ENCODE data around the gene HLX.

Gene HLX

GRCh38 chr1:220896092-220896491 lies 16.8 kb downstream of the HLX start:
- DNase-seq = no peak

DNA sequence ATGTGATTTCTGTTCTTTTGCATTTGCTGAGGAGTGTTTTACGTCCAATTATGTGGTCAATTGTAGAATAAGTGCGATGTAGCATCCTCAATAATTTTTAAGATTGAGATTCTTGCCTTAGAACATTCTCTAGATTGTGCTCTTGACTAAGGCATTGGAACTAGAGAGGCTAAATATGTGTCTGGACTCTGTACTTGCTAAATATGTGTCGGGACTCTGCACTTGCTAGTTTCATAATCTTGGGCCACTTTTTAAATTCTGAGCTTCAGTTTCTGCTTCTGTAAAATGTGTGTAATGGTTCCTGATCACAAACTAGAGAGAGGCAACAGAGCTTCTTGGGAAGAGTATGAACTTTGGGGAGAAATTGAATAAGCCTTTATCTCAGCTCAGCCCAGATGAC lies 21.6 kb downstream of the HLX start:
- DNase-seq = no peak

- no peak for DNase-seq
Observed at GRCh38 chr1:220901881-220902280, 22.6 kb downstream of the HLX start.

DNA sequence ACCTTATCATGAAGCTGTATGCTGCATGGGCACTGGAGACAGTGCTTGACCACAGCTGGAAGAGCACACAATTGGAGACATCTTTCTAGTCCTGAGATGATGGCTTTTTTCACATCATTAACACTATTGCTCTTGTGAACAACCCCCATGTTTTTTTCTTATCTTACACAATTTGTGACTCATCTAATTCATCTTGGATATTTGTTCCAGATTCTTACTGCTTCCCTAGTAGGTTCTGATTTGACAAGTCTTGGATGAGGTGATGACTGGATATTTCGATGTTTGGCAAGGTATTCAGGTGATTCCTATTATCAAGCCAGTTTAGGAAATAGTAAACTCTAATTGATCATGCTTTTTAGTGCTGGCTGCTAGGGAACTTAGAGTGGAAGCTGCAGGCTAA lies 23.7 kb downstream of the HLX start:
- no peak for DNase-seq

DNA sequence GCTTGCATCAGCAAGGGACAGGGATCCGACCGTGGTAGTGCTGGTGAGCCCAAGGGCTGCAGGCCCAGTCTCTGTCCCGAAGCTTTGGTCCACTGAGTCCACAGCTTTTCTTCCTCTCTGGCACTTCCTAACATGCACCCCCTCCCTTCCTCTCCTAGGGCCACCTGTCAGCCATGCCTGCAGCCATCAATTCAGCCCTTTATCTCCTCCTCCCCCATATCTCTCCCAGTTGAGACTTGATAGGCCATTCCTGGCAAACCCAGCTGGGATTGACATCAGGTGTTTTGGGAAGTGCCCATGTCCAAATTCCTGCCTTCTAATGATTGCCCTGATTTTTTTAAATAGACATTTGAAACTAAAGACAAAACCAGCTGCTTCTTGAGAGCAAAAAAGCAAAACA lies 25.6 kb downstream of the HLX start:
- no peak for DNase-seq

DNA sequence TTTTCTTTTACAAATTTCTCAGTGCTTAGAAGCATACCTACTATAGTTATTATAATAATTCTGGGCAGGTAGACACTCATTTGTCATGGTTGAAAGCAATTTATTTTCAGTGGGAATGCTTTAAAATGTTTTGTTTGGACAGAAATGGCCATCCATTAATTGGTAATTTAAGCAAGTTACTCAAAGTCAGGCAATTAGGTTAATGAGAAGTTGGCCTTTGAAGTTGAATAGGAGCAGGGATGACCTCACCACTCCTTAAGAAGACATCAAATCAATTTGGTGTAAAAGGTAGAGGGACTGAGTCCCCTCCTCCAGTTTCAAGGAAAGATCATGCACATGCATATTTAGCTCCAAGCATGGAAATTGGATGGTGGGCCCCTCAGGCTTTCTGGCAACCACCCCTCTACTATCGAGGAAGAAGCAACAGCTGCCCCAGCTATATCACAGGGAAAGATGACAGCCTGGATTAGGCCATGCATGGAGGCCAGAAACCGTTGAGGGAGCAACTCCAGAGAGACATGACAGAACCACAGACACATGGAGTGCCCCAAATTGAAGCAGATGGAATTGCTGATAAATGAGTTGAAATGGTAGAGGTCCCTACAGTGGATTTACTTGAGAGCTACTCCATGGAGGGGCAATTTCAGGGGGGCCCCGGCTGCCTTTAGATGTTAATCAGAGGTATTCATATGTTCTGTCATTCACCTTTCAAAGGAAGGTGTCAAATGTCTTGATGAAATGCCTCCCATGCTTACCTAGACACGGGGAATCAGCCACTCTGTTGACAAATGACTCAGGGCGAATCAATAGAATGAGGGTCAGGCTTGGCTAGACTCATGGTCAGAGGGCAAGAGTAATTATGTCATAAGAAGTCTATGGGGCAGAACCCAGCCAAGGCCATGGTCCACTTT lies 26.7 kb downstream of the HLX start:
- no peak for DNase-seq

- DNase-seq = no peak
Observed at GRCh38 chr1:220906561-220907334, 27.5 kb downstream of the HLX start.

DNA sequence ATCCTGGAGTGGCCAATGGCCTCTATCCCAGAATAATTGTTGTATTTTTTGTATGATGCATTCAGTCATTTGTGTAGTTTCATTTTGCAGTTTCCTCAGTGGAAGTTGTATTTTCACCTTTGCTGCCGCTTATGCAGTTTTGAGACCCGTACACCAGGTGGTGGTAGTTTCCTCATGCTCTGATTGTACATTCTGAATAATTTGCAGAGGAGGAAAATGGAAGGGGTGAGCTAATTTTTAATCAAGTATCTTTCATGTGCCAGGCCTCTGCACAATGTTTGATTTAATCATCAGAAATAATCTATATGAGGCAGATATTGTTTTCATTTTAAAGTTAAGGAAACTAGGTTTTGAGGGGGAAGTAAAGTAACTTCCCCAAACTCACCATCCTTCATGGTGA lies 29.5 kb downstream of the HLX start:
- no peak for DNase-seq

- DNase-seq = no peak
Observed at GRCh38 chr1:220910021-220910420, 30.8 kb downstream of the HLX start.

GRCh38 chr1:220914283-220915116 lies 35.3 kb downstream of the HLX start:
- DNase-seq = no peak

GRCh38 chr1:220915117-220915440 lies 35.8 kb downstream of the HLX start:
- DNase-seq = no peak

DNA sequence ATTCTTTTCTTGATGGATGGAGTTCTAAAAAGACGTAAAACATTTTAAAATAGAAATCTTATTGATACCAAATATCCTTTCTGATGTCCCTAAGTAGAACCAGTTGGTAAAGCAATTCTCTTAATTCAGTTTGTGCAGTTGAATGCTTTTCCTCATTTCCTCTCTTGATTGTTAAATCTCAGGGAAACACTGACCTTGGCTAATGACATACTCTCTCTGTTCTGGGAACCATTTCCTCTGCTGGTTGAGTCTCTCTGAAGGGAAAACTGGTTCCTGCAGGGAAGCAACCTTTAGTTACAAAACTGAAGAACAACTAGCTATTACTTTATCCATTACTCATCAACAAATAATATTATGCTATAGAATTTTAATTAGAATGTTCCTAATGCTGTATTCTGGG lies 36.7 kb downstream of the HLX start:
- DNase-seq = no peak

DNA sequence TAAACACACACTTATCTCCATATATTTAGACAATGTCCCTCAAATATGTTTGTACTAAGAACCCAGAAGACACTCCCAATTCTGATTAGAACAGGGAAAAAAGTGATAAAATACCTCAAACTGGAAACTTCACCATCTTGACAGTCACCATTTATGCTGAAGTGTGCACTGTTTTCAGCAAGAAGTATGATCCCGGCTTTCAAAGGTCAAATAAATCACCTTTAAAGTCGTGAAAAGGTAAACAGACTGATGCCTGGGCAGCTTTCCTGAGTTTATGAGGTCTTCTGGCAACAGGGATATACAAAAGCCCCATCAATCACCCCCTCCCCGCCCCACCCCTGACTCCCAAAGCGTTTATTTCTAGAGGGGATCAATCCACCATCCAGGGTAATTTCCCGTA lies 37.9 kb downstream of the HLX start:
- DNase-seq = no peak

DNA sequence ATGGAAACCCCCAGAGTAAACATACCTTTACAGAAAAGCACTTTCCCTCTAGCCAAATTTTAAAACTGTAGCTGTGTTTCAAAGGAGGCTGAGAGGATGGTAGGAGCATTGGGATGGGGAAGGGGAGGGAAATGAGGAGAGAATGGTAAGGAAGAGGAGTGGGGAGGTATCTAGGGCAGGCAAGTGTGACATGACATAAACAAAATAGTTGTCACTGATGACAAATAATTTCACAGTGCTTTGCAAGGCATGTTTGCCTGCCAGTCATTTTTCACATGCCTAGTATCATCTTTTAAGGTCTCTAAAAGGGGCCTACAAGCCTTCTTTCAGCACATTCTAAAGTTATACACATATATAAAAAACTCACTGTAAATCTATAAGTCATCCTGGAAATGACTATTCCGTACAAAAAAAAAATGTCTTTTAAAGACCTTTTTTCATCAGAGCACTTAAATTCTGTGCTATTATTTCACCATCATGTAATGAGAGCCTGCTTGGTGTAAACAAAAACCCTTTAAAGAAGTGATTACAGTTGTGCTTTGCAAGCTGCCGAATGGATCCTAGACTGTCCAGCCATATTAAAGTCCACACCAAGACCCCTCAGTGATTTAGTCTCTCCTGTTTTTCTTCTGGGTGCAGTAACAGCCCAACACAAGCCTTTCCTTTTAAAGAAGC lies 38.4 kb downstream of the HLX start:
- DNase-seq = no peak

GRCh38 chr1:220918285-220918951 lies 39.2 kb downstream of the HLX start:
- DNase-seq = no peak

- no peak for DNase-seq
Observed at GRCh38 chr1:220920967-220921366, 41.7 kb downstream of the HLX start.

GRCh38 chr1:220921498-220921897 lies 42.3 kb downstream of the HLX start:
- DNase-seq = no peak

GRCh38 chr1:220921971-220922635 lies 42.9 kb downstream of the HLX start:
- no peak for DNase-seq

DNA sequence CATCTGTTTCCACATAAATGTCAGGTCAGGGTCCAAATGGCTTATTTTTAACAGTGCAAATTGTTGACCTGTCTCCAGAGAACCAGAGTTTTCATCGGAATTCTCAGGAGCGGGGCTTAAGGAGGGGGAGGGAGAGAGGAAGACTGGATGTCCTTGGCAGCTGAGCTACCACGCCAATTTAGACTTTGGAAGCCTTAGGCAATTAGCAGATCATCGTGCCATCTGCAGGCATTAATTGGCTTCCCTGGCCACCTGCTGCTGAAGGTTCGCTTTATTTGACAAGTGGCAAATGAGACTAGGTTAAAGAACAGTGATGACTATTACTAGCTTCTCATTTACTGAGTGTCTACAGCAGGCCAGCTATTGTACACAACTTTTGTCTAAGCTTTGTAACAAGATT lies 43.7 kb downstream of the HLX start:
- DNase-seq = no peak

- no peak for DNase-seq
Observed at GRCh38 chr1:220924331-220924970, 45.2 kb downstream of the HLX start.

DNA sequence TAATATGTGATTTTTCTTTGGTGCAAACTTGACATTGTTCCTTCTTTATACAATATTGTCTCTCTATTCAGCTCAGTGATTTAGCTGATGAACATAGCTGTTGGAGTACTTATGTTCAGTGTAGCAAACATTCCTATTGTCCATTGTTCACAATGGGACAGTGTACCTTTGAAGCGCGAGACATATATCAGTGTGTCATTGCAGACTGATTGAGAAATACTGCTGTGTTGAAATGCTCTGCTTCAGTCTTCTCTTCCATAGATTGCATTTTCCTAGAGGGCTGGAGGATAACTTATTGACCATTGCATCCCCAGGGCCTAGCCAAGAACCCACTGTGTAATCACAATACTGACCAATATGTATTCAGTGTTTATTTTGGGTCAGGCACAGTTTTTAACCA lies 46.5 kb downstream of the HLX start:
- DNase-seq = no peak
